ENCODE measurements around the gene AHI1. TPM values are rescaled to one million over a fixed set of nuclear protein-coding genes. Genes with fewer than 3 reads are reported as not detected.

Gene AHI1
- total and polyA plus RNA-seq, 2 of the 13 experiments (the other 11 are each of a cell fraction or from before 2014, with no cell fraction given) = 7.2 to 18.6 TPM

DNA sequence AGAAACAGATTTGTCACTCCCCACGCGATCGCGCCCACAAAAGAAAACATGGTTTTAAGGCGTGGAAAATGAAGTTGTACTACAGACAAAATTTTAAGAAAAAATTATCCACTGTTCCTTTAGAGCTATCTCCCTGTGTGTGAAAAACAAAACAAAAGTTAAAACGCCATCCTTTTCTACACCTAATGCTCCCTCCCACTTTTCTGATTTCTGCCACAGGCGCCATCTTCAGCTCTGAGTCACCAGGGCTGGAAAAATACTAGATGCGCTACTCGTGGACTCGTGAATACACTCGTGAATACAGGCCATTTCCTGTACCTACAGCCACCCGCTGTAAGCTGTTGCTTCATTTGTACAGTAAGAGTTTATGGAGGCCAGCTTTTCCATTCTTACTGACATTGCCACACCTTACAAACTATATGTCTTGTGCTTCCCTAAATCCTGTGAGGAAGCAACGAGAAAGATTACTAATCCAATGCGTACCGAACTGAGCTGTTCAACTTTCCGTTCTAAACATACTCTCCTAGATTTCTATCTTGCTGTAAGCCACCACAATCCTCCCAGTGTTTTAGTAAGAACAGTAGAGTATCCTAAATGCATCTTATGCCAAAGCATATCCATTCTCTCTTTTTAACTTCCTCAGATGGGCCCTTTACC lies 773 bp upstream of the AHI1 start (continued):
- peak; percentile 74 for TF ChIP-seq GATAD2A (CRISPR knock-in tag; IDR thresholded peaks at IDR 0.05)
- TF ChIP-seq, protein P1, sequence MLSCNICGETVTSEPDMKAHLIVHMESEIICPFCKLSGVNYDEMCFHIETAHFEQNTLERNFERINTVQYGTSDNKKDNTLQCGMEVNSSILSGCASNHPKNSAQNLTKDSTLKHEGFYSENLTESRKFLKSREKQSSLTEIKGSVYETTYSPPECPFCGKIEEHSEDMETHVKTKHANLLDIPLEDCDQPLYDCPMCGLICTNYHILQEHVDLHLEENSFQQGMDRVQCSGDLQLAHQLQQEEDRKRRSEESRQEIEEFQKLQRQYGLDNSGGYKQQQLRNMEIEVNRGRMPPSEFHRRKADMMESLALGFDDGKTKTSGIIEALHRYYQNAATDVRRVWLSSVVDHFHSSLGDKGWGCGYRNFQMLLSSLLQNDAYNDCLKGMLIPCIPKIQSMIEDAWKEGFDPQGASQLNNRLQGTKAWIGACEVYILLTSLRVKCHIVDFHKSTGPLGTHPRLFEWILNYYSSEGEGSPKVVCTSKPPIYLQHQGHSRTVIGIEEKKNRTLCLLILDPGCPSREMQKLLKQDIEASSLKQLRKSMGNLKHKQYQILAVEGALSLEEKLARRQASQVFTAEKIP (CRISPR knock-in tag; IDR thresholded peaks at IDR 0.05; ENCODE audit: borderline replicate concordance) = no peak
- peak; percentile 46; the same call in 1 of the 2 replicates for TF ChIP-seq TAF1 (CRISPR knock-in tag; IDR thresholded peaks at IDR 0.05)
- no peak for TF ChIP-seq ZNF264 (CRISPR knock-in tag; IDR thresholded peaks at IDR 0.05)
- TF ChIP-seq, protein P2, sequence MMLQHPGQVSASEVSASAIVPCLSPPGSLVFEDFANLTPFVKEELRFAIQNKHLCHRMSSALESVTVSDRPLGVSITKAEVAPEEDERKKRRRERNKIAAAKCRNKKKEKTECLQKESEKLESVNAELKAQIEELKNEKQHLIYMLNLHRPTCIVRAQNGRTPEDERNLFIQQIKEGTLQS (CRISPR knock-in tag; IDR thresholded peaks at IDR 0.05) = peak; percentile 63; the same call in 1 of the 2 replicates
- peak; percentile 71; the same call in 1 of the 2 replicates for TF ChIP-seq ZNF335 (CRISPR knock-in tag; IDR thresholded peaks at IDR 0.05)
- TF ChIP-seq, protein P3, sequence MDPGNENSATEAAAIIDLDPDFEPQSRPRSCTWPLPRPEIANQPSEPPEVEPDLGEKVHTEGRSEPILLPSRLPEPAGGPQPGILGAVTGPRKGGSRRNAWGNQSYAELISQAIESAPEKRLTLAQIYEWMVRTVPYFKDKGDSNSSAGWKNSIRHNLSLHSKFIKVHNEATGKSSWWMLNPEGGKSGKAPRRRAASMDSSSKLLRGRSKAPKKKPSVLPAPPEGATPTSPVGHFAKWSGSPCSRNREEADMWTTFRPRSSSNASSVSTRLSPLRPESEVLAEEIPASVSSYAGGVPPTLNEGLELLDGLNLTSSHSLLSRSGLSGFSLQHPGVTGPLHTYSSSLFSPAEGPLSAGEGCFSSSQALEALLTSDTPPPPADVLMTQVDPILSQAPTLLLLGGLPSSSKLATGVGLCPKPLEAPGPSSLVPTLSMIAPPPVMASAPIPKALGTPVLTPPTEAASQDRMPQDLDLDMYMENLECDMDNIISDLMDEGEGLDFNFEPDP (CRISPR knock-in tag; conservative IDR thresholded peaks at IDR 0.05) = no peak
- no peak for TF ChIP-seq MZF1 (CRISPR knock-in tag; IDR thresholded peaks at IDR 0.05; ENCODE audit: borderline replicate concordance)
- no peak for TF ChIP-seq XBP1 (CRISPR knock-in tag; IDR thresholded peaks at IDR 0.05)
- TF ChIP-seq PRPF4 (IDR thresholded peaks at IDR 0.05; ENCODE audit: low read depth, low read length, poor library complexity, severe bottlenecking) = no peak
- TF ChIP-seq, protein P4, sequence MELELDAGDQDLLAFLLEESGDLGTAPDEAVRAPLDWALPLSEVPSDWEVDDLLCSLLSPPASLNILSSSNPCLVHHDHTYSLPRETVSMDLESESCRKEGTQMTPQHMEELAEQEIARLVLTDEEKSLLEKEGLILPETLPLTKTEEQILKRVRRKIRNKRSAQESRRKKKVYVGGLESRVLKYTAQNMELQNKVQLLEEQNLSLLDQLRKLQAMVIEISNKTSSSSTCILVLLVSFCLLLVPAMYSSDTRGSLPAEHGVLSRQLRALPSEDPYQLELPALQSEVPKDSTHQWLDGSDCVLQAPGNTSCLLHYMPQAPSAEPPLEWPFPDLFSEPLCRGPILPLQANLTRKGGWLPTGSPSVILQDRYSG (CRISPR knock-in tag; IDR thresholded peaks at IDR 0.05) = no peak
- no peak for TF ChIP-seq AKAP8 (CRISPR knock-in tag; IDR thresholded peaks at IDR 0.05)
- no peak for TF ChIP-seq MXD4 (CRISPR knock-in tag; IDR thresholded peaks at IDR 0.05)
- TF ChIP-seq, protein P5, sequence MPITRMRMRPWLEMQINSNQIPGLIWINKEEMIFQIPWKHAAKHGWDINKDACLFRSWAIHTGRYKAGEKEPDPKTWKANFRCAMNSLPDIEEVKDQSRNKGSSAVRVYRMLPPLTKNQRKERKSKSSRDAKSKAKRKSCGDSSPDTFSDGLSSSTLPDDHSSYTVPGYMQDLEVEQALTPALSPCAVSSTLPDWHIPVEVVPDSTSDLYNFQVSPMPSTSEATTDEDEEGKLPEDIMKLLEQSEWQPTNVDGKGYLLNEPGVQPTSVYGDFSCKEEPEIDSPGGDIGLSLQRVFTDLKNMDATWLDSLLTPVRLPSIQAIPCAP (CRISPR knock-in tag; IDR thresholded peaks at IDR 0.05; ENCODE audit: low read depth) = no peak
- TF ChIP-seq, protein P6, sequence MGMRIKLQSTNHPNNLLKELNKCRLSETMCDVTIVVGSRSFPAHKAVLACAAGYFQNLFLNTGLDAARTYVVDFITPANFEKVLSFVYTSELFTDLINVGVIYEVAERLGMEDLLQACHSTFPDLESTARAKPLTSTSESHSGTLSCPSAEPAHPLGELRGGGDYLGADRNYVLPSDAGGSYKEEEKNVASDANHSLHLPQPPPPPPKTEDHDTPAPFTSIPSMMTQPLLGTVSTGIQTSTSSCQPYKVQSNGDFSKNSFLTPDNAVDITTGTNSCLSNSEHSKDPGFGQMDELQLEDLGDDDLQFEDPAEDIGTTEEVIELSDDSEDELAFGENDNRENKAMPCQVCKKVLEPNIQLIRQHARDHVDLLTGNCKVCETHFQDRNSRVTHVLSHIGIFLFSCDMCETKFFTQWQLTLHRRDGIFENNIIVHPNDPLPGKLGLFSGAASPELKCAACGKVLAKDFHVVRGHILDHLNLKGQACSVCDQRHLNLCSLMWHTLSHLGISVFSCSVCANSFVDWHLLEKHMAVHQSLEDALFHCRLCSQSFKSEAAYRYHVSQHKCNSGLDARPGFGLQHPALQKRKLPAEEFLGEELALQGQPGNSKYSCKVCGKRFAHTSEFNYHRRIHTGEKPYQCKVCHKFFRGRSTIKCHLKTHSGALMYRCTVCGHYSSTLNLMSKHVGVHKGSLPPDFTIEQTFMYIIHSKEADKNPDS (CRISPR knock-in tag; IDR thresholded peaks at IDR 0.05) = no peak
- TF ChIP-seq ZSCAN29 (CRISPR knock-in tag; conservative IDR thresholded peaks at IDR 0.05) = no peak
- no peak for TF ChIP-seq ZNF326 (CRISPR knock-in tag; IDR thresholded peaks at IDR 0.05; ENCODE audit: borderline replicate concordance)
- TF ChIP-seq, protein P7, sequence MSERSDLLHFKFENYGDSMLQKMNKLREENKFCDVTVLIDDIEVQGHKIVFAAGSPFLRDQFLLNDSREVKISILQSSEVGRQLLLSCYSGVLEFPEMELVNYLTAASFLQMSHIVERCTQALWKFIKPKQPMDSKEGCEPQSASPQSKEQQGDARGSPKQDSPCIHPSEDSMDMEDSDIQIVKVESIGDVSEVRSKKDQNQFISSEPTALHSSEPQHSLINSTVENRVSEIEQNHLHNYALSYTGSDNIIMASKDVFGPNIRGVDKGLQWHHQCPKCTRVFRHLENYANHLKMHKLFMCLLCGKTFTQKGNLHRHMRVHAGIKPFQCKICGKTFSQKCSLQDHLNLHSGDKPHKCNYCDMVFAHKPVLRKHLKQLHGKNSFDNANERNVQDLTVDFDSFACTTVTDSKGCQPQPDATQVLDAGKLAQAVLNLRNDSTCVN (CRISPR knock-in tag; IDR thresholded peaks at IDR 0.05; ENCODE audit: borderline replicate concordance) = no peak
